Vagina (tissue), 2 donors: ENCODE results near the gene OSTN.

Experiments used
- CTCF ChIP-seq, 3 experiments: fragments of 450-650 bp in 2 of 3; fragments of 200-600 bp in 1 of 3; sonication (generic) in 1 of 3; IDR thresholded peaks; one replicate each; pipeline ENCODE4 v1.5.1; 2017 to 2019; ENCODE audit warnings: antibody characterized with exemption in 3 of 3, mild to moderate bottlenecking in 2 of 3, moderate library complexity in 2 of 3
- POLR2AphosphoS5 ChIP-seq, 2 donors: sonication (generic); formaldehyde crosslinking; IDR thresholded peaks; one replicate each; pipeline ENCODE4 v1.9.0; 2017; ENCODE audit warnings: antibody characterized with exemption in 2 of 2, mild to moderate bottlenecking in 2 of 2, low read depth in 1 of 2; ENCODE audit not compliant: insufficient read depth in 1 of 2

GRCh38 chr3:191257286-191257685, 58.2 kb downstream of the OSTN start:
- TF ChIP-seq CTCF (IDR thresholded peaks at IDR 0.05), result no peak
- no peak for TF ChIP-seq POLR2AphosphoS5 (IDR thresholded peaks at IDR 0.05; ENCODE audit: insufficient read depth in 1 of 2, low read depth in 1 of 2)
